Prostate gland (tissue), 2 donors: ENCODE measurements around the gene WDR93. TPM values are rescaled to one million over a fixed set of nuclear protein-coding genes. Genes with fewer than 3 reads are reported as not detected.
A peak's percentile ranks its signal among the peaks of the same experiment; 100 is the strongest.

ENCODE experiments used
- DNase-seq: peaks from one replicate; pipeline ENCODE4 v3.0.0-alpha.2; 2019; ENCODE audit warnings: low spot score
- H3K27ac ChIP-seq, 2 donors: fragments of 200-600 bp; sonication (generic); 2 replicates each; pipeline ENCODE4 v1.5.1; 2017 to 2019
- H3K27me3 ChIP-seq: fragments of 200-600 bp; sonication (generic); replicated peaks from 2 replicates; pipeline ENCODE4 v1.5.1; 2019; ENCODE audit not compliant: insufficient read depth
- H3K36me3 ChIP-seq, 2 donors: fragments of 200-600 bp; sonication (generic); 1 replicate in 1 of 2; 2 replicates in 1 of 2; pipeline versions ENCODE4 v1.5.1 to v1.8.1; 2017 to 2019
- H3K4me1 ChIP-seq: fragments of 200-600 bp; sonication (generic); replicated peaks from 2 replicates; pipeline ENCODE4 v1.5.1; 2019
- H3K4me3 ChIP-seq, 2 donors: fragments of 200-600 bp; sonication (generic); 2 replicates each; pipeline ENCODE4 v1.5.1; 2017 to 2019
- H3K9me3 ChIP-seq: fragments of 200-600 bp; sonication (generic); 2 replicates; pipeline ENCODE4 v1.5.1; 2017
- POLR2A ChIP-seq: fragments of 450-650 bp; IDR thresholded peaks from one replicate; pipeline ENCODE4 v1.6.1; 2016; ENCODE audit warnings: antibody characterized with exemption, mild to moderate bottlenecking
- POLR2AphosphoS5 ChIP-seq: sonication (generic); formaldehyde crosslinking; IDR thresholded peaks from one replicate; pipeline ENCODE4 v1.6.1; 2017; ENCODE audit warnings: antibody characterized with exemption
- WGBS: methylation state at CpG from one replicate; pipeline ENCODE4 v1.1.5; 2018; 5-methylcytosine and 5-hydroxymethylcytosine counted together
- intact Hi-C: fragments of 100-400 bp; cut with DNase I; formaldehyde crosslinking; loops from one replicate; pipeline ENCODE4 v1.14.2; 2022
- total RNA-seq, 2 donors: library from RNA; depleted of rRNA; stranded (reverse); fragments of >200 nt; gene quantifications; one replicate each; pipeline ENCODE4 v1.1.0, GENCODE V29; 2016
- TF ChIP-seq, protein P1 (sequence below), 4 experiments: fragments of 200-600 bp in 2 of 4; fragments of 450-650 bp in 2 of 4; sonication (generic) in 2 of 4; IDR thresholded peaks; 1 replicate in 3 of 4; 2 replicates in 1 of 4; pipeline ENCODE4 v1.5.1; 2016 to 2019; ENCODE audit warnings: antibody characterized with exemption in 4 of 4, mild to moderate bottlenecking in 2 of 4, moderate library complexity in 2 of 4

Gene WDR93
- total RNA-seq, 2 donors from 2014 or later: 0.18 to 3.0 TPM

- TF ChIP-seq POLR2AphosphoS5 (no peak), POLR2A (no peak)
- TF ChIP-seq, protein P1, sequence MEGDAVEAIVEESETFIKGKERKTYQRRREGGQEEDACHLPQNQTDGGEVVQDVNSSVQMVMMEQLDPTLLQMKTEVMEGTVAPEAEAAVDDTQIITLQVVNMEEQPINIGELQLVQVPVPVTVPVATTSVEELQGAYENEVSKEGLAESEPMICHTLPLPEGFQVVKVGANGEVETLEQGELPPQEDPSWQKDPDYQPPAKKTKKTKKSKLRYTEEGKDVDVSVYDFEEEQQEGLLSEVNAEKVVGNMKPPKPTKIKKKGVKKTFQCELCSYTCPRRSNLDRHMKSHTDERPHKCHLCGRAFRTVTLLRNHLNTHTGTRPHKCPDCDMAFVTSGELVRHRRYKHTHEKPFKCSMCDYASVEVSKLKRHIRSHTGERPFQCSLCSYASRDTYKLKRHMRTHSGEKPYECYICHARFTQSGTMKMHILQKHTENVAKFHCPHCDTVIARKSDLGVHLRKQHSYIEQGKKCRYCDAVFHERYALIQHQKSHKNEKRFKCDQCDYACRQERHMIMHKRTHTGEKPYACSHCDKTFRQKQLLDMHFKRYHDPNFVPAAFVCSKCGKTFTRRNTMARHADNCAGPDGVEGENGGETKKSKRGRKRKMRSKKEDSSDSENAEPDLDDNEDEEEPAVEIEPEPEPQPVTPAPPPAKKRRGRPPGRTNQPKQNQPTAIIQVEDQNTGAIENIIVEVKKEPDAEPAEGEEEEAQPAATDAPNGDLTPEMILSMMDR (IDR thresholded peaks at IDR 0.05): no peak
- Histone ChIP-seq H3K27ac (peak overlapping the region; percentile 83 to 92), H3K9me3 (no peaks in the 10 kb centered on the region), H3K36me3 (no peaks in the 10 kb centered on the region), H3K4me1 (peaks cover 6% of the 10 kb centered on the region), H3K4me3 (no peak overlapping the region), H3K27me3 (no peaks in the 10 kb centered on the region)
- DNase-seq: no peak
- 69% methylated on average over 18 of the region's 18 CpGs for WGBS
- intact Hi-C loops: loop anchor here (2.0 to 10.0 kb wide), 2 partner anchors 114 to 314 kb away; no protein-coding TSS in a partner anchor
These were observed 70.6 kb downstream of the WDR93 start for GRCh38 chr15:89761009-89761831.

DNA sequence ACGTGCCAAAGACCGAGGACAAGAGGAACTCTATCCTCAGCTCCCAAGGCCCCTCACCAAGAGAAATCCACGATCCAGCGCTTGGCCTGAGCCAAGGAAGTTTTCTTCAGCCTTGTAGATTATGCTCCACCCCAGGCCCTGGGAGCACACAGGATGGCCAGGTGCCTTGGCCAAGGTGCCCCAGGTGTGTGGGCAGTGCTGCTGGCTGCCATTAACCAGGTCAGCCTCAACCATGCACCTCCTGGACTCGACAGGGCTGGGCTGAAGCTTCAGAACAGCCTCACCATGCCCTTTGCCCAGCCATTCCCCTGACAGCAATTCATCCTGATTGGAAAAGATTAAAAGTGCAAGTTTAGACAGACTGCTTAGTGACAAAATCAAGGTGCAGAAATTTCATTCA lies 71.3 kb downstream of the WDR93 start:
- no peak for TF ChIP-seq POLR2A
- TF ChIP-seq, protein P1 (IDR thresholded peaks at IDR 0.05): no peak
- TF ChIP-seq POLR2AphosphoS5: no peak
- Histone ChIP-seq H3K36me3 (no peaks in the 10 kb centered on the region), H3K27ac (peak overlapping the region; percentile 83 to 92), H3K4me1 (peaks cover 6% of the 10 kb centered on the region), H3K4me3 (no peak overlapping the region), H3K27me3 (no peaks in the 10 kb centered on the region), H3K9me3 (no peaks in the 10 kb centered on the region)
- intact Hi-C loops: loop anchor here (2.0 to 10.0 kb wide), 2 partner anchors 113 to 313 kb away; no protein-coding TSS in a partner anchor
- WGBS: 80% methylated on average over 5 of the region's 5 CpGs
- DNase-seq: no peak

DNA sequence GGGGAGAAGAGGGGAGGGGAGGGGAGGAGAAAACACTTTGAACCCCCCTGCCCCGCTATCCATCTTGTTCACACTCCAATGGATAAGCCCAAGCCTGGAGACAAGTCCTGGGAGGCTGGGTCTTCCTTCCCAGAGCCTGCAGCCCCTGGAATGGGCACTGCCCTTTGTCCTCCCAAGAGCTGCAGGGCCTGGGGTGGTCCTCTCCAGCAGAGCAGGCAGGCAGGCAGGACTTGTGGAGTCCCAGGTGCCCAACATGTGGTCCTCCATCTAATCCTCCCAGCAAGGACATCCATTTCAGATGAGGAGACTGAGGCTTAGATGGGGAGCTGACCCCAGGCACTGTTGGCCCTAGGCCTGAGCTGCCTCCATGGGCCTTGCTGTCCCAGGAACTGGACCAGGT lies 75.1 kb downstream of the WDR93 start:
- H3K27ac ChIP-seq: no peak overlapping the region
- intact Hi-C loops: loop anchor here (10.0 kb wide), 1 partner anchor 309 kb away; no protein-coding TSS in a partner anchor
- H3K27me3 ChIP-seq: no peaks in the 10 kb centered on the region
- H3K9me3 ChIP-seq: no peaks in the 10 kb centered on the region
- TF ChIP-seq, protein P1 (IDR thresholded peaks at IDR 0.05): no peak
- TF ChIP-seq POLR2A (no peak), POLR2AphosphoS5 (no peak)
- no peak for DNase-seq
- H3K4me1 ChIP-seq: peaks cover 12% of the 10 kb centered on the region
- 52% methylated on average over 1 of the region's 1 CpG for WGBS
- H3K36me3 ChIP-seq: no peaks in the 10 kb centered on the region
- H3K4me3 ChIP-seq: no peak overlapping the region

DNA sequence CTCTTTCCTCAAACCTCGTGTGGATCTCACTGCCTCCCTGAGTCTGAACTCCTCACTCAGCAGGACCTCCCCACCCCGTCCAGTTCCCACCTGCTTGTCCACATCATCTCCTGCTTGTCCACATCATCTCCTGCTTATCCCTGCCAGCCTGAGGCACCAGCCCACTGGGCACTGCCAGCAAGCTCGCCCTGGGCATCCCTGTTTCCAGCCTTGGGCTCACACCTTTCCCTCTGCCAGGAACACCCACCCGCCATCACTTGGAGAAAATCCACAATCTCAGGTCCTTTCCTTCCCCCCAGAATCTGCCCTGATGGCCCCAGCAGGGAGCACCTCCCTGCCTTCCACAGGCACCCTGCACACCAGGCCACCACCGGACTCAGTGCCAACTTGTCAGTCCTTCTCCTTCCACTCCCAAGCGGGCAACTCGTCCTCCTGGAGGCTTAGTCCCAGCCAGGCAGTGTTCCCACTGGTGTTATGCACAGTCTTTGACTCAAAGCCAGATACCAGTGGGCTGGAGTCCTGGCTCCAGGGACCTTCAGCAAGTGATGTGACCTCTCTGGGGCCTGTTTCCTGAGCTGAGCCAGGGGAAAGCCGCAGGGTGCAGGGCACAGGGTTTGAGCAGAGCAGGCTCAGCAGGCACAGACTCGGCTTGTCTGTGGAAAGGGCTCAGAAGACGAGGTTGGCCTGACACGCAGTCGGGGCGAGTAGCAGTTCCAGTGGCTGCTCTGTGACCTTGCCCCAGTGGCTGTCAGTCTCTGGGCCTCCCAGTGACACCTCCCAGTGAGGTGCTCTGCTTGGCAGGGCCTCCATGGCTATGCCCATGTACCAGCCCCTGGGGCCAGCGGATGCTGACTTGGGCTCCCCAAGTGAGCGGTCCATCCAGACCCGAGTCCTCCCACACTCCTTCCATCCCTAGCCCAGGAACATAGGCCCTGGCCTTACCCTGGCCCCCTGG lies 76.0 kb downstream of the WDR93 start:
- Histone ChIP-seq H3K4me1 (peaks cover 6% of the 10 kb centered on the region), H3K27ac (peak overlapping the region; percentile 70 to 75), H3K36me3 (no peaks in the 10 kb centered on the region), H3K9me3 (no peaks in the 10 kb centered on the region), H3K27me3 (no peaks in the 10 kb centered on the region), H3K4me3 (no peak overlapping the region)
- WGBS: 89% methylated on average over 16 of the region's 16 CpGs
- DNase-seq: no peak
- intact Hi-C loops: loop anchor here (10.0 kb wide), 1 partner anchor 308 kb away; no protein-coding TSS in a partner anchor
- TF ChIP-seq, protein P1 (IDR thresholded peaks at IDR 0.05): no peak
- TF ChIP-seq POLR2AphosphoS5: no peak
- no peak for TF ChIP-seq POLR2A
